GM21723 (cell line): Measurements from ENCODE around the gene CCNY.

Source experiments
- ATAC-seq: cut with Tn5 transposase; IDR thresholded peaks from one replicate; pipeline ENCODE4 v1.9.1; 2021; ENCODE audit warnings: mild to moderate bottlenecking, moderate library complexity; ENCODE audit not compliant: unreplicated experiment

Gene CCNY

GRCh38 chr10:35607475-35608327 is 271.4 kb downstream of the CCNY start:
- no peak for ATAC-seq

- ATAC-seq: no peak
Observed at GRCh38 chr10:35608328-35608672, 272.0 kb downstream of the CCNY start.

- ATAC-seq: no peak
Observed at GRCh38 chr10:35611750-35612149, 275.4 kb downstream of the CCNY start.

GRCh38 chr10:35612385-35613106 is 276.2 kb downstream of the CCNY start:
- no peak for ATAC-seq

DNA sequence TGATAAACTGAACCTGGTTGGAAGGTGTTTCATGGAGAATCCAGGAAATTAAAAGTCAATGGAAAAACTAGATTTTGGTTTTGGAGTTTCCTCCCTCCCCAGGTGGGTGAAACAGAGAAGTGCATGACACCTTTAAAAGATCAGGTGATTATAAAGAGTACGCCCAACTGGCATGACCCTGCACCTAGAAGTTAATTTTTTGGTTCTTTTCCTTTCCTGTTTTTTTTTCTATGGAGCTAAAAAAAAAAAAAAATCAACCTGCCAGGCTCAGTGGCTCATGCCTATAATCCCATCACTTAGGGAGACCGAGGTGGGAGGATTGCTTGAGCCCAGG is 276.8 kb downstream of the CCNY start:
- ATAC-seq: no peak

- ATAC-seq: no peak
Observed at GRCh38 chr10:35613597-35614226, 277.4 kb downstream of the CCNY start.

DNA sequence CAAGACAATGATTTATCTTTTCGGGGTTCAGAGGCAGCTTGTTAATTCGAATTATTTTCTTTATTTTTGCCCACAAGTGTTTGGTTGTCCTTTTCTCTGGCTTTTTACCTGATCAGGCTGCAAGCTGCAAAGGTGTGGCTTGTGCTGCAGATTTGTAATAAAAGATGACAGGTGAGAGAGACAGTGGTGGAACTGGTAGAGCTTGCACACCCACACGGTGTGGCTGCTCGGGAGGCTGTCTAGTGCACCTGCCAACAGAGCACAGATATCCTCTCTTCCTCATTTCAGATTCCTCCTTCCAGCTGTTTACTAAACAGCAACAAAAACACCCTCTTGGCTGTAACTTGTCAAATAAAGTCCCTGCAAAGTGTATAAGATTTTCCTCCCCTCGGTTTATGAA is 278.0 kb downstream of the CCNY start:
- no peak for ATAC-seq
